Umbilical cord (tissue), 2 donors: ENCODE measurements around the gene CERS4. TPM values are rescaled to one million over a fixed set of nuclear protein-coding genes. Genes with fewer than 3 reads are reported as not detected.
A peak's percentile ranks its signal among the peaks of the same experiment; 100 is the strongest.
"Not testable (repeated sequence)": the region's sequence is repeated elsewhere in the genome, so short reads cannot be mapped to it uniquely, and the experiment has no call there.

Experiments
- DNase-seq: peaks from one replicate; pipeline ENCODE4 v3.0.0-alpha.2; 2015; ENCODE audit warnings: low spot score
- total RNA-seq: library from RNA; depleted of rRNA; stranded (reverse); fragments of >200 nt; gene quantifications from one replicate; pipeline ENCODE4 v1.2.3, GENCODE V29; 2014; ENCODE audit warnings: low replicate concordance; ENCODE audit not compliant: insufficient read depth

Gene CERS4
- total RNA-seq, 1 donor from 2014 or later: 17.8 TPM

GRCh38 chr19:8241646-8242045 is 32.5 kb downstream of the CERS4 start:
- no peak for DNase-seq

DNA sequence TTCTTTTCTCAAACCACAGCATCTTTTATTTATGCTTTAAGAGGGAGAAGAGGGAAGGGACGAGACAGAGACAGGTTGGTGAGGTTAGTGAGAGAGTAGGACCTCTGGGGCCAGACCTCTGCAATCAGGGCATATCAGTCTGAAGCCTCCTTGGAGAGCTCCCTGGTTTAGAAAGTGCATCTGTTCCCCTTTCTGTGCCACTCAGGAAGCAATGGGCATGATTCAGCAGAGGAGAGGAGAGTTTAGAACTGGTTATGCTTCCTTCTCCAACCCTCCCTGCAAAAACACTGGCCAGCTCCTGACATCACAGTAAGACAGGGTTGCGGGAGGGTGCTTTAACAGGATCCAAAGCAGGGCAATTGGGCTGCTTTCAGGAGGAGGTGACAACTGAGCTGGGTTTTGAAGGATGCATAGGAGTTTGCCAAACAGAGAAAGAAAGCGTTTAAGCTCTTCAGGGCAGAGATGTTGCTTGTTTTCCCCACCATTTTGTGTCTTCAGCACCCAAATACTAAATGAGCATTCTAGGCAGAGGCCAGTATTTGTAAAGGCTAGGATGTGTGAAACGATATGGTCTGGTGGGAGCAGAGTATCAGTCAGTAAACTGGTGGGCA is 33.1 kb downstream of the CERS4 start:
- no peak for DNase-seq

DNA sequence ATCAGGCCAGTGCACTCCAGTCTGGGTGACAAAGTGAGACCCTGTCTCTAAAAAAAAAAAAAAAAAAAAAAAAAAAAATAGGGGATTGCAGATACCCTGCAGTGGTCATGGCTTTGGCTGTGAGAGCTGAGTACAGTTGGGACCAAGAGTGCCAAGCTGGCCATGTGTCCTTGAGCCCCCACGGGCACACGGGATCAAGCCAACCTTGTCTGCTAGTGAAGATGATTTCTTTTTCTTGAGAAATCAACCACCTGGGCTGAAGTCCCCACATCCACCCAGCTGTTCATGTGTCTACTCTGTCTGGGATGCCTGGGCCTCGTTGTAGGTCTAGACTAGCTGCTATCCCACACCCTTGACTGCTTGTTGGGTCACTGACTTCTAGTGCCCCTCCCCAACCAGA is 34.0 kb downstream of the CERS4 start:
- no peak for DNase-seq

- DNase-seq: no peak
Measured at GRCh38 chr19:8244442-8244841, 35.3 kb downstream of the CERS4 start.

DNA sequence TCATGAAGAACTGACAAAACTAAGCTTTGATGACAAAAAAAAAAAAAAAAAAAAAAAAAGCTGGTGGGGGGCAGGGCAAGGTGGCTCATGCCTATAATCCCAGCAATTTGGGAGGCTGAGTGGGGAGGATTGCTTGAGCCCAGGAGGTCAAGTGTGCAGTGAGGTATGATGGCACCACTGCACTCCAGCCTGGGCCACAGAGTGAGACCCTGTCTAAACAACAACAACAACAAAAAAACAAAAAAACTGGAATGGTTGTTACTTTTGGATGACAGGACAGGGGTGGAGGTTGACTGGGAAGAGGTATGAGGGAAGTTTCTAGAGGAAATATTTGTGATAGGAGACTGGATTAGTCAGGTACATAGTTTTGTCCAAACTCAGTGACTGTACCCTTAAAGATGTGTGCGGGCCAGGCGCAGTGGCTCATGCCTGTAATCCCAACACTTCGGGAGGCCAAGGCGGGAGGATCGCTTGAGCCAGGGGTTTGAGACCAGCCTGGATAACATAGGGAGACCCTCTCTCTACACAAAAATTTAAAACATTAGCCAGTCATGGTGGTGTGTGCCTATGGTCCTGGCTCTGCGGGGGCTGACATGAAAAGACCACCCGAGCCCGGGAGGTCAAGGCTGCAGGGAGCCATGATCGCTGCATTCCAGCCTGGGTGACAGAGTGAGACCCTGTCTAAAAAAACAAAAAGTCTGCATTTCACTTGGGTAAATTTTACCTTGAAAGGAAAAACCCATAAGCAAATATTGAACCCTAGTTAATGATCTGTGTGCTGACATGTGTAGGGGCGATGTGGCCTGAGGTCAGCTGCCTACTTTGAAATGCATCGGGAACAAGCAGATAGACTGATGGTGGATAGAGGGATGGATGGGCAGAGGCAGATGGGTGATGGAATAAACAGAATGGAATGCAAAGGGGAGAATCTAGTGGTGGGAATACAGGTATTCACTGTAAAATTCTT is 37.0 kb downstream of the CERS4 start:
- DNase-seq: no peak

DNA sequence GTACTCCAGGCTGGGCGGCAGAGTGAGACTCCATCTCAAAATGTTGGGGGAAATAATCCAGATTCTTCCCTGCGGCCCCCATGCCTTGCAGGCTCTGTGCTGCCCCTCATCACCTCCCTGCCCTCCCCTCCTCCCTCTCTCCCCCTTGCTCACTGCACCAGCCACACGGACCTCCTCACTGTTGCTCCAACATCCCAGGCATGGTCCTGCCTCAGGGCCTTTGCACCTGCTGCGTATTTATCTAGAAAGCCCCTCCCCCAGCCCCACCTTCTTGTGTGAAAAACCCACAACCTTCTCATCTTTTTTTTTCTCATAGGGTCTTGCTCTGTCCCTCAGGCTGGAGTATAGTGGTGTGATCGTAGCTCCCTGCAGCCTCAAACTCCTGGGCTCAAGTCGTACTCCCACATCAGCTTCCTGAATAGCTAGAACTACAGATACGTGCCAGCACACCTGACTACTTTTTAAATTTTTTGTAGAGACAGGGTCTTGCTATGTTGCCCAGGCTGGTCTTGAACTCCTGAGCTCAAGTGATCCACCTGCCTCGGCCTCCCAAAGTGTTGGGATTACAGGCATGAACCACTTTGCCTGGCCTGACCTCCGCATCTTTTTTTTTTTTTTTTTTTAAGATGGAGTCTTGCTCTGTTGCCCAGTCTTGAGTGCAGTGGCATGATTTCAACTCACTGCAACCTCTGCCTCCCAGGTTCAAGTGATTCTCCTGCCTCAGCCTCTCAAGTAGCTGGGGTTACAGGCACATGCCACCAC is 38.1 kb downstream of the CERS4 start:
- DNase-seq: not testable (repeated sequence)

DNA sequence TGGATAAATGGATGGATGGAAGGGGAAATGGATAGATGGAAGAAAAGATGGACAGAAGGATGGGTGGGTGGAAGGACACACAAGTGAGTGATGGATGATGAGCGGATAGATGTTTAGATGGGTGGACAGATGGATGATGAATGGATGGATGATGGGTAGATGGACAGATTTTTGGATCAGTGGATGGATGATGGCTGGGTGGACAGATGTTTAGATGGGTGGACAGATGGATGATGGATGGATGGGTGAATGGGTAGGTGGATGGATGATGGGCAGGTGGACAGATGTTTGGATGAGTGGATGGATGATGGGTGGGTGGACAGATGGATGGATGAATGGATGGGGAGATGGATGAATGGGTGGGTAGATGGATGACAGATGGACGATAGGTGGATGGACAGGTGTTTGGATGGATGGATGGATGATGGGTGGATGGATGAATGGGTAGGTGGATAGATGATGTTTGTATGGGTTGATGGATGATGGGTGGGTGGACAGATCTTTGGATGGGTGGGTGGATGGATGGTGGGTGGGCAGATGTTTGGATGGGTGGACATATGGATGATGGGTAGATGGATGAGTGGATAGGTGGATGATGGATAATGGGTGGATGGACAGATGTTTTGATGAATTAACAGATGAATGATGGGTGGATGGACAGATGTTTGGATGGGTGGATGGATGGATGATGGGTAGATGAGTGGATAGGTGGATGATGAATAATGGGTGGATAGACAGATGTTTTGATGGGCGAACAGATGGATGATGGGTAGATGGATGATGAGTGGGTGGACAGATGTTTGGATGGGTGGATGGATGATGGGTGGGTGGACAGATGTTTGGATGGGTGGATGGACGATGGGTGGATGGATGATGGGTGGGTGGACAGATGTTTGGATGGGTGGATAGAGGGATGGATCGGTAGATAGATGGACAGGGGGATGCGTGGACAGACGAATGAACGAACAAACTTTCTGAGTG is 39.5 kb downstream of the CERS4 start:
- DNase-seq: no peak

DNA sequence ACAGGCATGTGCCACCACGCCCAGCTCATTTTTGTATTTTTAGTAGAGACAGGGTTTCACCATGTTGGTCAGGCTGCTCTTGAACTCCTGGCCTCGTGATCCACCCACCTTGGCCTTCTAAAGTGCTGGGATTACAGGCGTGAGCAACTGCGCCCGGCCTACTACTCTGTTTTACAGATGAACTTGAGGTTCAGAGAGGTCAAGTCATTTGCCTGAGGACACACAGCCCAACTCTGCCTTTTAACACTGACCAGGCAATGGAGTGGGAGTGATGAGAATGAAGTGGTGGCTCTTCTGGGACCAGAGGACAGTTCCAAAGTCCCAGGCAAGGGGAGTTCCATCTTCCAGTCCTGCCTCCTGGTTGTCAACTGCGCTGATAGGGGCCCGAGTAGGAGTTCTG is 41.4 kb downstream of the CERS4 start:
- no peak for DNase-seq

GRCh38 chr19:8251025-8251472 is 41.9 kb downstream of the CERS4 start:
- DNase-seq: no peak

- DNase-seq: peak; percentile 78
Measured at GRCh38 chr19:8252922-8253589, 43.9 kb downstream of the CERS4 start.

- no peak for DNase-seq
Measured at GRCh38 chr19:8253678-8254077, 44.5 kb downstream of the CERS4 start.

DNA sequence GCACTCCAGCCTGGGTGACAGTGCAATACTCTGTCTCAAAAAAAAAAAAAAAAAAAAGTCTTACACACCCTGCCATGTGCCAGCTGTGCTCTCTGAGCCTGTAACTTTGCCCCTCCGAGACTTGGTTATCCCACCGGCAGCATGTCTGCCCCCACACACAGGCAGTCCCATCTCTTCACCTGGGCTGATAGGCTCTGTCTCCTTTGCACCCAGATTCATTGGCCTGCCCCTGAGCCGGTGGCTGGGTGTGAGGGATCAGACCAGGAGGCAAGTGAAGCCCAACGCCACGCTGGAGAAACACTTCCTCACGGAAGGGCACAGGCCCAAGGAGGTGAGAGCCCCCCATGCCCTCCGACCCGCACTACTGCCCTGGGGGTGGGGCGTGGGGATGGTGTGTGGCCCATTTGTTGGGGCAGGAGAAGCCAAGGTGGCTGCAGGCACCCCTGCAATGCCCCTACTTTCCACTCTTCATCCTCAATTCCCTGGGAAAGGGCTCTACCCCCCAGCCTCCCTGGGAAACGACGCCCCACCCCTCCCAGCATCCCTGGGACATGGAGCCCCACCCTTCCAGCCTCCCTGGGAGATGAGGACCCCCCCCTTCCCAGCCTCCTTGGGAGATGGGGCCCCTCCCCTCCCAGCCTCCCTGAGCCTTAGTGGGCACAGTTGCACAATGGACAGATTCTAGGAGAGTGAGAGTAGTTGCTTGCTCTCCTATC is 45.3 kb downstream of the CERS4 start:
- DNase-seq: no peak

GRCh38 chr19:8255426-8256125 is 46.4 kb downstream of the CERS4 start:
- DNase-seq: no peak

- DNase-seq: no peak
Measured at GRCh38 chr19:8256276-8257051, 47.3 kb downstream of the CERS4 start.

- no peak for DNase-seq
Measured at GRCh38 chr19:8257052-8257443, 47.9 kb downstream of the CERS4 start.

DNA sequence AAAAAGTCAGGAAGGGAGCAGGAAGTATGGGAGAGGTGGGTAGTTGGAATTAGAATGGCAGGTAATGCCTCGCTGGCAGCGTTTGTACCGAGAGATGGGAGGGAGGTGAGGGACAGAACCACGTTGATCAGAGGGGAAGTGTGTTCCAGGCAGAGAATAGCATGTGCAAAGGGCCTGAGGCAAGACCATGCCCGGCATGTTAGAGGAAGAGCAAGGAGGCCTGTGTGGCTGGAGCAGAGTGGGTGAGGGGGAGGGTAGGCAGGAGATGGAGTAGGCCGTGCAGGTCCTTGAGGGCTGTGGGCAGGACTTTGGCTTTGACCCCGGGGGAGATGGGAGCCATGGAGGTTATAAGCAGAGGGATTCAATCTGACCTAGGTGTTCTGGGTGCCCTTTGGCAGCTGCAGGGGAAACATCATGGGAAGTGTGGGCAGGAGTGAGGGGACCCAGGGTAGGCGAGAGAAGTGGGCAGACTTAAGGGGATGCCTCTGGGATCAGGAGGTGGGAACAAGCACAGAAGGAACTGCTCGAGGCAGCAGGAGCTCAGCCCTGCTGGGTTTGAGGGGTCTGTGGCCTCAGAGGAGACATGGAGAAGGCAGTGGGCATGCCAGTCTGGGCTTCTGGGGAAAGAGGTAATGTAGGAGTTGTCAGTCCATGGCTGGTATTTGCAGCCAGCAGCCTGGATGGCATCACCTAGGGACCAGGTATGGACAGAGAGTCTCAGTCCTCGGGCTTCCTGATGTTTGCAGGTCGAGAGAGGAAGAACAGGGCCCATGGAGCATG is 50.2 kb downstream of the CERS4 start:
- DNase-seq: no peak

GRCh38 chr19:8259922-8260247 is 50.7 kb downstream of the CERS4 start:
- DNase-seq: no peak

GRCh38 chr19:8261347-8261746 is 52.2 kb downstream of the CERS4 start:
- DNase-seq: no peak
